KMS-11 (cell line): ENCODE data around the gene YIPF5.
A peak's percentile ranks its signal among the peaks of the same experiment; 100 is the strongest.

ENCODE experiments used
- H2AFZ ChIP-seq: fragments of 200-600 bp; sonication (generic); 2 replicates; pipeline ENCODE4 v1.6.1; 2016; ENCODE audit warnings: antibody characterized with exemption, mixed run types, low read depth
- H3K27ac ChIP-seq: fragments of 200-600 bp; sonication (generic); 2 replicates; pipeline ENCODE4 v1.6.1; 2016; ENCODE audit warnings: mild to moderate bottlenecking, mixed run types
- H3K27me3 ChIP-seq: fragments of 200-600 bp; sonication (generic); 2 replicates; pipeline ENCODE4 v1.6.1; 2017; ENCODE audit warnings: mild to moderate bottlenecking, low read depth, mixed run types, moderate library complexity; ENCODE audit not compliant: insufficient read depth
- H3K36me3 ChIP-seq: fragments of 200-600 bp; sonication (generic); 2 replicates; pipeline ENCODE4 v1.6.1; 2017; ENCODE audit warnings: mild to moderate bottlenecking, mixed run types; ENCODE audit not compliant: insufficient read depth
- H3K4me1 ChIP-seq: fragments of 200-600 bp; sonication (generic); 2 replicates; pipeline ENCODE4 v1.6.1; 2016; ENCODE audit warnings: mild to moderate bottlenecking, low read depth, mixed run types; ENCODE audit not compliant: poor library complexity, severe bottlenecking
- H3K4me2 ChIP-seq: fragments of 200-600 bp; sonication (generic); 2 replicates; pipeline ENCODE4 v1.7.0; 2016; ENCODE audit warnings: mild to moderate bottlenecking, mixed run types
- H3K4me3 ChIP-seq: fragments of 200-600 bp; sonication (generic); IDR thresholded peaks from 2 replicates; pipeline ENCODE4 v1.6.1; 2017; ENCODE audit warnings: low read depth, low read length, mixed read lengths; ENCODE audit not compliant: insufficient read depth
- H3K79me2 ChIP-seq: fragments of 200-600 bp; sonication (generic); 2 replicates; pipeline ENCODE4 v1.6.1; 2016; ENCODE audit warnings: low read depth, mixed run types; ENCODE audit not compliant: insufficient read depth
- H3K9ac ChIP-seq: fragments of 200-600 bp; sonication (generic); 2 replicates; pipeline ENCODE4 v1.6.1; 2016; ENCODE audit warnings: mild to moderate bottlenecking, mixed run types
- H4K20me1 ChIP-seq: fragments of 200-600 bp; sonication (generic); 2 replicates; pipeline ENCODE4 v1.6.1; 2016; ENCODE audit warnings: mild to moderate bottlenecking, mixed run types; ENCODE audit not compliant: insufficient read depth
- TF ChIP-seq, protein P1 (sequence below): fragments of 200-600 bp; sonication (generic); conservative IDR thresholded peaks from 2 replicates; pipeline ENCODE4 v1.6.1; 2017; ENCODE audit warnings: low read depth, mild to moderate bottlenecking, antibody characterized with exemption, low read length, moderate library complexity, mixed read lengths

Gene YIPF5

GRCh38 chr5:144179226-144179625 is 8.8 kb upstream of the YIPF5 start:
- Histone ChIP-seq H3K36me3 (no peaks in the 10 kb centered on the region), H3K27me3 (no peaks in the 10 kb centered on the region), H4K20me1 (no peaks in the 10 kb centered on the region), H3K79me2 (no peaks in the 10 kb centered on the region), H3K4me2 (no peak overlapping the region), H3K9ac (no peak overlapping the region), H3K27ac (no peak overlapping the region), H2AFZ (no peak overlapping the region), H3K4me3 (no peak overlapping the region), H3K4me1 (peaks cover 6% of the 10 kb centered on the region)
- TF ChIP-seq, protein P1, sequence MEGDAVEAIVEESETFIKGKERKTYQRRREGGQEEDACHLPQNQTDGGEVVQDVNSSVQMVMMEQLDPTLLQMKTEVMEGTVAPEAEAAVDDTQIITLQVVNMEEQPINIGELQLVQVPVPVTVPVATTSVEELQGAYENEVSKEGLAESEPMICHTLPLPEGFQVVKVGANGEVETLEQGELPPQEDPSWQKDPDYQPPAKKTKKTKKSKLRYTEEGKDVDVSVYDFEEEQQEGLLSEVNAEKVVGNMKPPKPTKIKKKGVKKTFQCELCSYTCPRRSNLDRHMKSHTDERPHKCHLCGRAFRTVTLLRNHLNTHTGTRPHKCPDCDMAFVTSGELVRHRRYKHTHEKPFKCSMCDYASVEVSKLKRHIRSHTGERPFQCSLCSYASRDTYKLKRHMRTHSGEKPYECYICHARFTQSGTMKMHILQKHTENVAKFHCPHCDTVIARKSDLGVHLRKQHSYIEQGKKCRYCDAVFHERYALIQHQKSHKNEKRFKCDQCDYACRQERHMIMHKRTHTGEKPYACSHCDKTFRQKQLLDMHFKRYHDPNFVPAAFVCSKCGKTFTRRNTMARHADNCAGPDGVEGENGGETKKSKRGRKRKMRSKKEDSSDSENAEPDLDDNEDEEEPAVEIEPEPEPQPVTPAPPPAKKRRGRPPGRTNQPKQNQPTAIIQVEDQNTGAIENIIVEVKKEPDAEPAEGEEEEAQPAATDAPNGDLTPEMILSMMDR = no peak

DNA sequence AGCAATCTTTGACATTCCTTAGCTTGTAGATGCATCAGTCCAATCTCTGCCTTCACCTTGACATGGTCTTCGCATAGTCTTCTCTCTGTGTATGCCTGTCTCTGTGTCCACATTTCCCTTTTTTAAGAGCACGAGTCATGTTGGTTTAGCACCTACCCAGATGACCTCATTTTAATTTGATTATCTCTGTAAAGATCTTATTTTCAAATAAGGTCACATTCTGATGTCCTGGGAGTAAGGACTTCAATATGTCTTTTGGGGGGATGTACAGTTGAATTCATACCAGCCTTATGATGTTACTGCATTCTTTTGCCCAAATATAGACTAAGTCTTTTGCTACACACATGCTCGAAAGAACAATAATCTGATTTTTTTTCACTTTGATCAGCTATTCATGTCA is 7.1 kb upstream of the YIPF5 start:
- Histone ChIP-seq H3K79me2 (no peaks in the 10 kb centered on the region), H4K20me1 (no peaks in the 10 kb centered on the region), H3K9ac (no peak overlapping the region), H3K4me1 (no peaks in the 10 kb centered on the region), H3K36me3 (no peaks in the 10 kb centered on the region), H3K27me3 (no peaks in the 10 kb centered on the region), H3K4me3 (no peak overlapping the region), H3K4me2 (no peak overlapping the region), H3K27ac (no peak overlapping the region), H2AFZ (no peak overlapping the region)
- TF ChIP-seq, protein P1 = no peak

DNA sequence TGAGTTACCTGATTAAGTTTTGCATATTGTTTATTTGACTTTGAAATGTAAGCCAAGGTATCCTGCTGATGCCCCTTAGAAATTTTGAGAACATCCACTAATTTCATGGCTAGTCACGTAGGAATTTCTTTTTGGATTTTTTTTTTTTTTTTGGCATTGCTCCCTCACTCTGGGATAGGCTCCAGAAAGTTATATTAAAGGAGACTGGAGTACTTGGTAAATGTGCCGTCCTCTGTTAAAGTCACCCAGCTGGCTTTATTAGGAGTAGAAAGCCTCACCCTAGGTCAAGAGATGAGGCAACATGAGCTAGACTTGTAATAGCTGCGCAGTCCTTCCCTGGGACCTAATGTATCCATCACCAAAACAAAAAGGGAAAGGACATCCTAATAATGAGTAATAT is 3.3 kb upstream of the YIPF5 start:
- Histone ChIP-seq H2AFZ (no peak overlapping the region), H3K4me2 (no peak overlapping the region), H3K4me3 (no peak overlapping the region), H3K79me2 (peaks cover 16% of the 10 kb centered on the region; the same call in 1 of the 2 replicates), H3K36me3 (no peaks in the 10 kb centered on the region), H3K27me3 (no peaks in the 10 kb centered on the region), H3K4me1 (peaks cover 20% of the 10 kb centered on the region), H3K9ac (no peak overlapping the region), H3K27ac (no peak overlapping the region), H4K20me1 (no peaks in the 10 kb centered on the region)
- TF ChIP-seq, protein P1 = no peak

DNA sequence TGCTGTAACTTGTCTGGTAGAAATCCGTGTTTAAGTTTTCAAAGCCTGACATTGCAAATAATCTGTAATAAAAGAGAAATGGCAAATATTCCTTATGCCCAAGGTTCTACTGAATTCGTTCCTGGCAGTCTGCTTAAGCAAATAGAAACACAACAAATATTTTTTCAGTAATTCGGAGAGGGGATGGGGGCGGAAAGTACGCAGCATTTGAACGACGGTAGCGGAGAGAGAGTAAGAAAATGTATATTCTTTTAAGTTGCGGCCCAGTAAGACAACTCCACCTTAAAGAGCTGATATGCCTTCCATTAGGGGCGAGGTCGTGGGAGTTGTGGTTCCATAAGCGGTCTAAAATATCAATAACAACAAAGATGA is 569 bp downstream of the YIPF5 start:
- peak overlapping the region; percentile 45; the same call in 1 of the 2 replicates for H3K27ac ChIP-seq
- peak overlapping the region; percentile 94 for H2AFZ ChIP-seq
- H3K79me2 ChIP-seq = peaks cover 24% of the 10 kb centered on the region; the same call in 1 of the 2 replicates

More for the DNA sequence above, 569 bp downstream of the YIPF5 start:
- TF ChIP-seq, protein P1 = no peak
- no peaks in the 10 kb centered on the region for H3K27me3 ChIP-seq
- H4K20me1 ChIP-seq = no peaks in the 10 kb centered on the region
- no peaks in the 10 kb centered on the region for H3K36me3 ChIP-seq
- H3K4me3 ChIP-seq = no peak overlapping the region
- peaks cover 21% of the 10 kb centered on the region for H3K4me1 ChIP-seq
- H3K9ac ChIP-seq = peak overlapping the region; percentile 69
- peak overlapping the region; percentile 91 for H3K4me2 ChIP-seq
